GM19463 (cell line): ENCODE results near the gene ARHGDIB.

Experiments used
- ATAC-seq: cut with Tn5 transposase; IDR thresholded peaks from one replicate; pipeline ENCODE4 v1.9.1; 2021; ENCODE audit warnings: mild to moderate bottlenecking, moderate library complexity; ENCODE audit not compliant: unreplicated experiment

The ARHGDIB gene

DNA sequence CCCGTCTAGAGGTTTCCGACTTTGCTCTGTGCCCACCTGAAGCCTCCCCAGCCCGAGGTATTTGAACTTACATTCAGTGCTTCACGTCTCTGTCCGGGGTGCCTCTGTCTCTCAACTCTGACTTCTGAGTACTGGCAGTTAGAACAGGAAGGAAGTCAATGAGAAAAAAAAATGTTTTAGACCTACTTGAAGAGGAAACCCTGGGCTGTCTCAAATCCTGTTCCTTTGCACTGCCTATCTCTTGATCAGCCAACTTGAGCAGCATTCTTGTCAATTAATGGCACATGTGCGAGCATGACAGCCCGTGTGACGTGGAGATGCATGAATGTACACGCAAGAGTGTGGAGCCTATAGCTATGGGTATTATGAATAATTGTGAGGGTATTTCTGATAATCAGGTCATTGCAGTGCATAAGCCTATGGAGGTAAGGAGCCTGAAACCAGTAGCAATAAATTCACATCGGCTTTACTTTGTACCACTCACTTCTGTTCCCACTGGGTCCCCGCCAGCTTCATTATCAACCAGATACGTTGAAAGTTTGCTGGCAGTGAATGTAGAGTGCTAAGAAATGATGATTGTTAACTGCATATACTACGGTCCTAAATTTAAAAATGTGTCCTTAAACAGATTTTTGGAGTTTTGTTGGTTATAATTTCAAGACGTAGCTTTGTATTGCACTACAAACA, at the start of gene ARHGDIB:
Gene ARHGDIB (minus strand): TSS at position 136 of the 687 bp plus-strand sequence. CDS start 10,889 bp downstream, outside the sequence.
- peak; percentile 62 for ATAC-seq

DNA sequence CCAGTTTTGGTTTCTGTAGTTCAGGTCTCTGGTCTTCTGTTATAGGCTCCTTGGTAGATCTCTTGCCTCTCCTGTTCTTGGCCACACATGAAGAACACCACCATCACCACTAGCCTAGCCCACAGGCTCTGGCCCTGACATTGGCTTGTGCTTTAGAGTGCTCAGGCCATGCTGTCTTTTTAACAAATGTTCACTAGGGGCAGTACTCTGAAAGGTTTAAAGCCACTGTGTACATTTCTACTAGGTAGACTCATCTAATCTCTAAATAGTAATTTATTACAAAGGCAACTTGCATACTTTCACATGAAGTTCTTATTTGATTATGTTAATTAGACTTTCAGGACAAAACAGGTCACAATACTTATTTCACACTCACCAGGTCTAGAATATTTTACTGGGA, 49.8 kb upstream of the ARHGDIB start:
- ATAC-seq, result no peak

DNA sequence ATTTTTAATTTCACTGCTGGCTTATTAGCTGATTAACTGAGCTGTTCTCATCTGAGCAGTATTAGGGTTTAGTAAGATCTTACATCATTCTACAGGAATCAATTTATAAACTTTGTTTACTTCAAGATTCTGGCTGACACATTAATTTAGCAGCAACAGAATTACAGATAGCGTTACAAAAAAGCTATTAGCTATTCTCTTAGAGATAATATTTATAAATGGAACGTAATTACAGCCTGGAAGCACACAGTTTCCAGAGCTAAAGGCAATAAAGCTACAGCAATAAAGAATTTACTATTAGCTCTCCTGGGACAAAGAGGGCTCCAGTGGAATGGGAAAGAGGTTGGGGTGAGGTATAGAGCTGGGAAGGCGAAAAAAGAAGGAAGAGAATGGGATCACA, 46.1 kb upstream of the ARHGDIB start:
- ATAC-seq, result no peak

- ATAC-seq, result no peak
Observed at GRCh38 chr12:15005064-15005463, 43.7 kb upstream of the ARHGDIB start.

DNA sequence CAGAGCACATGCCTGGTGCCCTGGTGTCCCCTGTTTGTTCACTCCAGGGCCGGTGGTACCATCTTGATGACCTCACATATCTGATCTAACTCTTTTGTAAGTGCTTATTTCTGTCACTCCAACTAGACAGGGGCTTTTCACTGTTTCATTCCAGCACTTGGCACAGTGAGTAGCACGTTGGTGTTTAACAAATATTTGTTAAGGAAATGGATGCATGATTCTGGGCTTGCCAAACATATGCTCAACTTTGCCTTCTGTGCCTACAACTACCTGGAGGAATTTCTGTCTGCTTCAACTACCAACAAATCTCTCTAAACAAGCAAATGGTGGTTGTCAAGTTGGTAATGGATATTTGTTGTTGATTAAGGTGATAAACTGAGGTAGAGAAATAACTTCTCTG, 43.0 kb upstream of the ARHGDIB start:
- ATAC-seq, result no peak

- ATAC-seq, result no peak
Observed at GRCh38 chr12:15001733-15002382, 40.5 kb upstream of the ARHGDIB start.

DNA sequence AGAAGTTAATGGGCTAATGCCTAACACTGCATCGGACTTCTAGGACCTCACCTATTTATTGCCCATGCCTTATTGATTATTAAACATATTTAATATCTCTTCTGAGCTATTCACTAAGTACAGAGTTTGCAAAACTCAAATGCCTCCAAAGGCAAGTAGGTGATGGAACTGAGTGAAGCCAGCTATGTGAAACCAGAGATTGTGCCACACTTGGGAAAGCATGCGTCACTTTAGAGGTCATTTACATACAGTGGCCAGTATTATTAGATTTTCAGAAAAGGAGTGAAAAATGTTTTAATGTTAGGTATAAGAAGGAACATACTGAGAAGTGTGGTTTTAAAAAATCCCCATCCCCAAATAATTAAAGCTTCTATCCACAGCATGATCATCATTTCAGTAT, 39.2 kb upstream of the ARHGDIB start:
- ATAC-seq, result no peak

- ATAC-seq, result no peak
Observed at GRCh38 chr12:14999695-15000365, 38.4 kb upstream of the ARHGDIB start.

GRCh38 chr12:14999021-14999694, 37.8 kb upstream of the ARHGDIB start:
- ATAC-seq, result no peak

DNA sequence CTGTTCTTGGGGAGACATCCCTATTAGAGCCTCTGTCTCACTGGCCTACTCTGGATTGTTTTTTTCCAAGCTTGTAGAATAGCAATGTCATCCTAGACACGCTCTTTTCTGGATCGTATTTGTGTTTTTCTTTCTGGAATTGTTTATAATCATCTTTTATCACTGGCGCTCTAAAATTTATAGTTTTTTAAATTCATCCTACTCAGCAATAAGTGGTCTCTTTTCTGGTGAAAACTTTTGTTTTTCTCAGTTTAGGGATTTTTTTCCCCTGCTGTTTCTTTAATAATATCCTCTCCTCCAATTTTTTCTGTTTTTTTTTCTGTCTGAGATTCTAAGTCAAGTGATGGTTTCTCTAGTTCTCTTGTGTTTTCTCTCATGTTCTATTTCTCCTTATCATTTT, 36.6 kb upstream of the ARHGDIB start:
- no peak for ATAC-seq

DNA sequence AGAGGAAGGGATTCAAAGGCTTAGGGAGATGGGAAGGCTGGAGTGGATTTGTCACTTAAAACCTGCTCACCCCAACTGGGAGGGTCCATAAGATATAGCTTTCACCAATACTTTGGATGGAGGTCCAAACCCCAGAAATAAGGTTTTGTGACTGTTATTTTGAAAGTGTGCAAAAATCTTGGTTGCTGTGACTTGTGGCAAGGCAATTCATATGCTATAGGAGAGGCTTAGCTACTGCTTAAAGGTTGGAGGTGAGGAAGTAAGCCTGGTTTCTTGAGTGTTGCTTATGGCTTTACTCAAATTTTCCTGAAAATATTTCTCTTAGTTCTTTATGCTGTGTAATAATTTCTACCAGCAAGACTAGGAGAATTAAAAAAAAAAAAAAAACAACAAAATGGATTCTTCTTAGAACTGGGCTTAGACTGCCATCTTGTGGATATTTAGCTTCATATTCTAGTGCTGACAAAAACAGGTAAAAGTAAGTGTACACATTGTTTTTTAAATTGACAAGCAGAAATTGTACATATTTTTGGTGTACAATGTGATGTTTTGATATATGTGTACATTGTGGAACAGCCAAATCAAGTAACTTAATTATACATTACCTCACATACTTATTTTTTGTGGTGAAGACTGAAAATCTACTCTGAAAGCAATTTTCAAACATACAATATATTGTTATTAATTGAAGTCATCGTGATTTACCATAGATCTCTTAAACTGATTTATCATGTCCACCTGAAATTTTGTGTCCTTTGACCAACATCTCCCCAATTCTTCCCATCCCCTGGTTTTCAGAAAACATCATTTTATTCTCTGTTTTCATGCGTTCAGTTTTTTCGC, 34.4 kb upstream of the ARHGDIB start:
- ATAC-seq, result no peak

DNA sequence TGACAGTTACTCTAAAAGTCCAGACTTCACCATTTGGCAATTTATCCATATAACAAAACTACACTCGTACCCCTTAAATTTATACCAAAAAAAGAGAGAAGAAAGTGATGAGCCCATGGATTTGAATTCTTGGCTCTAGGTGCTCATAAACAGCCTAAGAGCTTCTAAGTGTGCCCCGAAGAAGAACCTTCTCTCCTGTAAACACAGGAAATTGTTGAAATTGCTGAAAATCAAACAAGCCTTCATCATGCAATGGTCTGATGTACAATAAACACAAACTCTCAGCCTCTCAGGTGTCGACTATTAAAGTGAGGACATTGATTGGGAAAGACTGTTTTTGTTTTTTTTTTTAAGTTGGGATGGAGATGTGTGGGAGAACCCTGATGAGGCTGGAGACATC, 33.2 kb upstream of the ARHGDIB start:
- ATAC-seq, result no peak

DNA sequence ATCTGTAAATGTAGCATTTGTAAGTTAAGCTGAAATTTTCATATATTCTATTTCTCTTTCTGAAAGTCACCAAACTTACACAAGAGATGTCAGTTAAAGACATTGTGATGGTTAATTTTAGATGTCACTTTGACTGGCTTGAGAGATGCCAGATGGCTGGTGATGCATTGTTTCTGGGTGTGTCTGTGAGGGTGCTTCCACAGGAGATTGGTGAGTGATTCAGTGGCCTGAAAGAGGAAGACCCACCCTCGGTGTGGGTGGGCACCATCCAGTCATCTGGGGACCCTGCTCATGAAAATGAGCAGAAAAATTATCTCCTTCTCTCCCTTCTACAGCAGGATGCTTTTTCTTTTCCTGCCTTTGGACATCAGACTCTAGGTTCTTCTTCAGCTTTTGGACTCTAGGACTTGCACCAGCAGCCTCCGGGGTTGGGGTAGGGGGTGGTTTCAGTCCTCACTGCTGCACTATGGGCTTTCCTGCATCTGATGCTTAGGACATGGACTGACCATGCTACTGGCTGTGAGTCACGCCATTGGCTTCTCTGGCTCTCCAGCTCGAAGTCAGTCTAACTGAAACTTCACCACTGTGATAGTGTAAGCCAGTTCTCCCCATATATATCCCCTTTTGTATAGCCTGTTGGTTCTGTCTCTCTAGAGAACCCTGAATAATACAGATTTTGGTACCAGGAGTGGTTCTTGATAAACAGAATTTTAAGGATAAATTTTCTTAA, 32.3 kb upstream of the ARHGDIB start:
- no peak for ATAC-seq

DNA sequence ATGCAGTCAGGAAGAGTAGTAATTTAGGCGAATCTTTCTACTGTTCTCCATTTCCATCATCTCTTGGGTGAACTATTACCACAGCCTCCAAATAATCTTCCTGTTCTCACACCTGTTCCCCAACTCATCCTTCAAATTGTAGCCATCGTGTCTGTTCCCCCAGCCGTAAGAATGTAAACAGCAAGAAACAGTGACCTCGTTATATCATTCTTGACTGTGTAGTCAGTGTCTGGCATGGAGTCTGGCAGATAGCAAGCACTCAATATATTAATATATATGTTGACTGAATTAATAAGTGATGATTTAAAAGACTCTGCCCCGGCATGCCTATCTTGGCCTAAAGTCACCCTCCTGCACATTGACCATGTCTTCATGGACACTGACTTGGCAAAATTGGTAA, 31.7 kb upstream of the ARHGDIB start:
- no peak for ATAC-seq

DNA sequence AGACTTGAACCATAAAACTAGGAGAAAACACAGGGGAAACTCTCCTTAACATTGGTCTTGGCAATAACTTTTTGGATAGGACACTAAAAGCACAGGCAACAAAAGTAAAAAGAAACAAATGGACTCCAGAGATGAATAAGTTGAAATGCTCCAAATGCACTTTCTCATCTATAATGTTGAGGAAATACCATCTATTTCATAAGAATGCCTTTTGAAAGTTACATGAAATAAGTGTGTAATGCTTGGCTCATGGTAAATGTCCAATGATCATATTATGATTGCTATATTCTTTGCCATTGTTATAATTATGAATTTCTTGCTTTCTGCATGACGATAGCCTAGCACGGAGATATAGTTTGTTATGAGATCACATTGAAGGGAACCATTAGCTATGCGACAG, 31.3 kb upstream of the ARHGDIB start:
- ATAC-seq, result no peak

DNA sequence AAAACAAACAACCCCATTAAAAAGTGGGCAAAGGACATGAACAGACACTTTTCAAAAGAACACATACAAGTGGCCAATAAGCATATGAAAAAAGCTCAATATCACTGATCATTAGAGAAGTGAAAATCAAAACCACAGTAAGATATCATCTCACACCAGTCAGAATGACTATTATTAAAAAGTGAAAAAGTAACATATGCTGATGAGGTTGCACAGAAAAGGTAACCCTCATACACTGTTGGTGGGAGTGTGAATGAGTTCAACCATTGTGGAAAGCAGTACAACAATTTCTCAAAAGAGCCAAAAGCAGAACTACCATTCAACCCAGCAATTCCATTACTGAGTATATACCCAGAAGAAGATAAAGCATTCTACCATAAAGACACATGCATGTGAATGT, 29.7 kb upstream of the ARHGDIB start:
- no peak for ATAC-seq

GRCh38 chr12:14989790-14990189, 28.4 kb upstream of the ARHGDIB start:
- no peak for ATAC-seq

GRCh38 chr12:14988035-14988434, 26.6 kb upstream of the ARHGDIB start:
- ATAC-seq, result no peak

DNA sequence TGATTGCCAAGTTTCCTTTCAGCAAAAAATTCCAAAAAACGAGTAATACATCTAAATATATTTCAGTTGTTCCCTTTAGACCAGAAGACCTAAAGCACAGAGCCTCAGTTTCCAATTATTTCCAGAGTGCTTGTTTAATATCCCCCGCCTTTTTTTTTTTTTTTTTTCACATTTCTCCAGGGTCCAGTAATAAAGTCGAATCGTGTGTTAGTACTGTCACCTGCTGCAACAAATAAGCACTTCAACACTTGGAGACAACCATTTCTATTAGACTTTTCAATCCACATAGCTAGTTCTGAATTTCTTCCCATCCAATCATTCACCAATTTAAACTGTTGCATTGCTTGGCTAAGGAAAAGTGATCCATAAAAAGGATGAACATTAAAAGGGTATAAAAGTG, 25.0 kb upstream of the ARHGDIB start:
- no peak for ATAC-seq

DNA sequence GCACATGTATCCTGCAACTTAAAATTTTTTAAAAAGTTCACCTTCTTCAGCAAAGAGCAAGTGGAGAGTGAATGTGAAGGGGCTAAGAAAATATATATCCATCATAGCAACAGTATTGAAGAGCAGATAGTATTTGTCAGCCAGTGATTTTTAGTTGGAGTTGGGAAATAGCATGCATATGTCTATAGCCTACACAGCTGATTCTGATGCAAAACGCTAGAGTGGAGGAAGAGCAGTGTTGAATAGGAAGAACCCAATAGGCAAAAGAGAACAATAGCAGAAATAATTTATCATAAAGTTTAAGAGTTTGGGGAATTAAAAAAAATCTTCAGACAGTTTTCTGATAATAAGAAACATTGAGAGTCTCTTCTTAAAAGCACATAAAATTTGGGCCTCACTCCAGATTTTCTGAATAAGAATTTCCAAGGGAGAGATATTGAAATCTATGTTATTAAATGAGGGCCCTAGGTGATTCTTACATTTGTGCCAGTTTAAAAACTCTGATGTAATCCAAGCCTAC, 23.4 kb upstream of the ARHGDIB start:
- ATAC-seq, result no peak
